Stimulated activated CD8-positive, alpha-beta memory T cell treated with anti-CD3 and anti-CD28 coated beads, Interleukin-2, amount 100 ng/mL, for 1 hour (primary cell): ENCODE results near the gene GPATCH8.
"Not testable (repeated sequence)": the region's sequence is repeated elsewhere in the genome, so short reads cannot be mapped to it uniquely, and the experiment has no call there.

ENCODE experiments used
- DNase-seq, 2 donors: peaks; one replicate each; pipeline ENCODE4 v3.0.0-alpha.2; 2020; ENCODE audit warnings: low read depth in 2 of 2

GPATCH8 gene

GRCh38 chr17:44503147-44504029, at the start of gene GPATCH8:
GPATCH8 (minus strand) TSS chr17:44503406; CDS start chr17:44503370, 36 bp downstream.
- peak; percentile 86 to 88 for DNase-seq

GRCh38 chr17:44552361-44552760, 49.2 kb upstream of the GPATCH8 start:
- DNase-seq: no peak

- DNase-seq: no peak
Observed at GRCh38 chr17:44549686-44550085, 46.5 kb upstream of the GPATCH8 start.

GRCh38 chr17:44548376-44549230, 45.4 kb upstream of the GPATCH8 start:
- DNase-seq: no peak

GRCh38 chr17:44547625-44548267, 44.5 kb upstream of the GPATCH8 start:
- DNase-seq: no peak

- DNase-seq: no peak
Observed at GRCh38 chr17:44546671-44547606, 43.7 kb upstream of the GPATCH8 start.

GRCh38 chr17:44543905-44544523, 40.8 kb upstream of the GPATCH8 start:
- DNase-seq: no peak

- DNase-seq: no peak
Observed at GRCh38 chr17:44543213-44543904, 40.2 kb upstream of the GPATCH8 start.

- no peak for DNase-seq
Observed at GRCh38 chr17:44541884-44542581, 38.8 kb upstream of the GPATCH8 start.

GRCh38 chr17:44540246-44541084, 37.3 kb upstream of the GPATCH8 start:
- DNase-seq: no peak

- DNase-seq: no peak
Observed at GRCh38 chr17:44539673-44540072, 36.5 kb upstream of the GPATCH8 start.

- not testable (repeated sequence) for DNase-seq
Observed at GRCh38 chr17:44537922-44538321, 34.7 kb upstream of the GPATCH8 start.

GRCh38 chr17:44536090-44536953, 33.1 kb upstream of the GPATCH8 start:
- DNase-seq: no peak

GRCh38 chr17:44533533-44534246, 30.5 kb upstream of the GPATCH8 start:
- DNase-seq: peak; percentile 67 to 75

GRCh38 chr17:44530896-44531418, 27.8 kb upstream of the GPATCH8 start:
- DNase-seq: no peak

- DNase-seq: no peak
Observed at GRCh38 chr17:44529864-44530263, 26.7 kb upstream of the GPATCH8 start.
